ENCODE results near the gene TMEM43.

Gene TMEM43

DNA sequence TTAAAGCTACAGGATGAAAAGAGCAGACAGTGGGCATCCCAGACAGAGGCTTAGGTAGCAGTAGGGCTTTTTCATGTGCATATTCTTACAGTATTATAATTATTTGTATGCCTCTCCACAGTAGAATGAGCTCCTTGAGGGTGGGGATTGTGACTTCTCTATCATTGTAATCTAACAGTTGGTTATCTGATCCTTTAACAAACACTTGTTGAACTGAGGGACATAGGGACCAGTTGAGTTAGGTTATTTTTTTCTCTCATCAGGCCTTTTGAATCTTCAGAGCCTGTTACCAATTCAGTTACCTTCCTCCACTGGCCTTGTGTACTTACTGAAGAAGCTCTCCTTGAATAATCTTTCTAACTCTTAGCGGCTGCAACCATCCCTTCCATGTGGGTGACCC, 54.9 kb downstream of the TMEM43 start:
- DNase-seq (ENCODE audit: low read depth): no peak
- in situ Hi-C loops (cut with HindIII; ENCODE audit: low sequenced_read_pairs): no loop called here
- TF ChIP-seq, protein P1, sequence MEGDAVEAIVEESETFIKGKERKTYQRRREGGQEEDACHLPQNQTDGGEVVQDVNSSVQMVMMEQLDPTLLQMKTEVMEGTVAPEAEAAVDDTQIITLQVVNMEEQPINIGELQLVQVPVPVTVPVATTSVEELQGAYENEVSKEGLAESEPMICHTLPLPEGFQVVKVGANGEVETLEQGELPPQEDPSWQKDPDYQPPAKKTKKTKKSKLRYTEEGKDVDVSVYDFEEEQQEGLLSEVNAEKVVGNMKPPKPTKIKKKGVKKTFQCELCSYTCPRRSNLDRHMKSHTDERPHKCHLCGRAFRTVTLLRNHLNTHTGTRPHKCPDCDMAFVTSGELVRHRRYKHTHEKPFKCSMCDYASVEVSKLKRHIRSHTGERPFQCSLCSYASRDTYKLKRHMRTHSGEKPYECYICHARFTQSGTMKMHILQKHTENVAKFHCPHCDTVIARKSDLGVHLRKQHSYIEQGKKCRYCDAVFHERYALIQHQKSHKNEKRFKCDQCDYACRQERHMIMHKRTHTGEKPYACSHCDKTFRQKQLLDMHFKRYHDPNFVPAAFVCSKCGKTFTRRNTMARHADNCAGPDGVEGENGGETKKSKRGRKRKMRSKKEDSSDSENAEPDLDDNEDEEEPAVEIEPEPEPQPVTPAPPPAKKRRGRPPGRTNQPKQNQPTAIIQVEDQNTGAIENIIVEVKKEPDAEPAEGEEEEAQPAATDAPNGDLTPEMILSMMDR (IDR thresholded peaks at IDR 0.05; ENCODE audit: low read depth, low read length, missing control alignments): no peak
- H3K4me3 ChIP-seq (ENCODE audit: low read depth, low read length): no peak overlapping the region

DNA sequence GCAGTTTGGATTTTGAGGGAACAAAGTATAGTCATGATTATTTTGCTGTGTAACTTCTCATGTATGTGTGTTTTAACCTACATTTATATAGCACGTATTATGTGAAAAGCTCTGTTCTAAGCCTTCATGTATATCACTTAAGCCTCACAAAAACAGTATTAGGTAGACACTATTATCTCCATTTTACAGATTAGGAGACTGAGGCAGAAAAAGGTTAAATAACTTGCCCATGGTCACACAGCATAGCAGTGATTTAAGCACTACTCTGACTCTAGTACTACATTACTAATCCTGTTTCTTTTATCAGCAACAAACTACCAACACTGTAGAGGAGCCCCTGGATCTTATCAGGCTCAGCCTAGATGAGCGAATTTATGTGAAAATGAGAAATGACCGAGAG, 56.4 kb downstream of the TMEM43 start:
- DNase-seq (ENCODE audit: low read depth): no peak
- H3K4me3 ChIP-seq (ENCODE audit: low read depth, low read length): no peak overlapping the region
- TF ChIP-seq, protein P1 (IDR thresholded peaks at IDR 0.05; ENCODE audit: low read depth, low read length, missing control alignments): no peak
- in situ Hi-C loops (cut with HindIII; ENCODE audit: low sequenced_read_pairs): no loop called here

GRCh38 chr3:14183015-14183577, 58.2 kb downstream of the TMEM43 start:
- in situ Hi-C loops (cut with HindIII; ENCODE audit: low sequenced_read_pairs): no loop called here
- H3K4me3 ChIP-seq (ENCODE audit: low read depth, low read length): no peak overlapping the region
- DNase-seq (ENCODE audit: low read depth): no peak
- TF ChIP-seq, protein P1 (IDR thresholded peaks at IDR 0.05; ENCODE audit: low read depth, low read length, missing control alignments): no peak

GRCh38 chr3:14186854-14187458, 62.1 kb downstream of the TMEM43 start:
- TF ChIP-seq, protein P1 (IDR thresholded peaks at IDR 0.05; ENCODE audit: low read depth, low read length, missing control alignments): no peak
- in situ Hi-C loops (cut with HindIII; ENCODE audit: low sequenced_read_pairs): no loop called here

GRCh38 chr3:14188041-14188754, 63.3 kb downstream of the TMEM43 start:
- in situ Hi-C loops (cut with HindIII; ENCODE audit: low sequenced_read_pairs): no loop called here
- no peak overlapping the region for H3K4me3 ChIP-seq (ENCODE audit: low read depth, low read length)
- TF ChIP-seq, protein P1 (IDR thresholded peaks at IDR 0.05; ENCODE audit: low read depth, low read length, missing control alignments): no peak
- no peak for DNase-seq (ENCODE audit: low read depth)

More at GRCh38 chr3:14186854-14187458, 62.1 kb downstream of the TMEM43 start:
- no peak for DNase-seq (ENCODE audit: low read depth)
- no peak overlapping the region for H3K4me3 ChIP-seq (ENCODE audit: low read depth, low read length)
